Breast epithelium (tissue), 3 donors: ENCODE data around the gene C2orf81.
"Not testable (repeated sequence)": the region's sequence is repeated elsewhere in the genome, so short reads cannot be mapped to it uniquely, and the experiment has no call there.

Experiments used
- CTCF ChIP-seq, 3 donors: fragments of 450-650 bp; IDR thresholded peaks; one replicate each; pipeline ENCODE4 v1.5.1; 2016 to 2017; ENCODE audit warnings: antibody characterized with exemption in 3 of 3, mild to moderate bottlenecking in 3 of 3, moderate library complexity in 3 of 3
- POLR2AphosphoS5 ChIP-seq, 3 donors: sonication (generic); formaldehyde crosslinking; IDR thresholded peaks; one replicate each; pipeline ENCODE4 v1.6.1; 2017; ENCODE audit warnings: antibody characterized with exemption in 3 of 3

GRCh38 chr2:74459503-74460118 lies 38.2 kb upstream of the C2orf81 start:
- not testable (repeated sequence) for TF ChIP-seq CTCF, POLR2AphosphoS5 (IDR thresholded peaks at IDR 0.05)
